GM12878 (cell line): Measurements from ENCODE around the gene TGFB1.

Experiments used
- SMC3 ChIP-seq: IDR thresholded peaks from 2 replicates; pipeline ENCODE4 v1.6.1; 2011; ENCODE audit warnings: low read length, improper control_type of control experiment, borderline replicate concordance
- TF ChIP-seq, protein P1 (sequence below): IDR thresholded peaks from 2 replicates; pipeline ENCODE4 v1.6.1; 2011; ENCODE audit warnings: low read depth, low read length, improper control_type of control experiment, borderline replicate concordance
- TF ChIP-seq, protein P2 (sequence below): IDR thresholded peaks from 2 replicates; pipeline ENCODE4 v1.6.1; 2012; ENCODE audit warnings: mild to moderate bottlenecking, low read depth, low read length
- TF ChIP-seq, protein P3 (sequence below), 3 experiments: IDR thresholded peaks in 2 of 3; conservative IDR thresholded peaks in 1 of 3; 2 replicates each; pipeline ENCODE4 v1.5.1; 2011; ENCODE audit warnings: low read depth in 3 of 3, low read length in 3 of 3, mild to moderate bottlenecking in 3 of 3, control low read depth in 2 of 3, moderate library complexity in 2 of 3, inconsistent platforms in 1 of 3, mixed read lengths in 1 of 3; ENCODE audit not compliant: control insufficient read depth in 2 of 3, insufficient read depth in 1 of 3; ENCODE audit errors: extremely low read depth in 1 of 3

DNA sequence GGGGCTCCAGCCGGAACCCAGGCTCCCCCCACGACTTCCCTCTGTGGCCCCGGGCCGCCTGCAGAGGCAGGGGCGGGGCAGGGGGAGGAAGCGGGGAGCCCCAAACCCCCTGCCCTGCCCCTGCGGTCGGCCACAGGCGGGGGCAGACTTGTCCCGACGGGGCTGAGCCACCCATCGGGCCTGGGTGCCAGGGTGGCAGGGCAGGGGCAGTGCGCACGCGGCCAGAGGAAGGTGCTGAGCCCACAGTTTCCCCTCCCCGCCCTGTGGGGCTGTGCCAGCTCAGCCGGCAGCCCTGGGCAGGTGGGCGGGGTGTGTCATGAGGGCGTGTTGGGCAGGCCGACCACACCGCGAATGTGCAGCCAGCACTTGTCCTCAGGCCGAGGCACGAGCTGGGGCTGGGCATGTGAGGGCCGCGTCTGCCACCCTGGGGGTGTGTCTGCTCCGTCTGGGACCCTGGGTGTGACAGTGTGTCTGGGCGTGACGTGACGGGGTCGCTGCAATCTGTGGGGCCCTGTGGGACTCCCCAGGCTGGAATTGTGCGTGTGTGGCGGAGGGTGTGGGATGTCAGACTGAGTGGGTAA lies 26.1 kb downstream of the TGFB1 start:
- TF ChIP-seq SMC3: no peak
- TF ChIP-seq, protein P1, sequence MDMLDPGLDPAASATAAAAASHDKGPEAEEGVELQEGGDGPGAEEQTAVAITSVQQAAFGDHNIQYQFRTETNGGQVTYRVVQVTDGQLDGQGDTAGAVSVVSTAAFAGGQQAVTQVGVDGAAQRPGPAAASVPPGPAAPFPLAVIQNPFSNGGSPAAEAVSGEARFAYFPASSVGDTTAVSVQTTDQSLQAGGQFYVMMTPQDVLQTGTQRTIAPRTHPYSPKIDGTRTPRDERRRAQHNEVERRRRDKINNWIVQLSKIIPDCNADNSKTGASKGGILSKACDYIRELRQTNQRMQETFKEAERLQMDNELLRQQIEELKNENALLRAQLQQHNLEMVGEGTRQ: no peak
- TF ChIP-seq, protein P2, sequence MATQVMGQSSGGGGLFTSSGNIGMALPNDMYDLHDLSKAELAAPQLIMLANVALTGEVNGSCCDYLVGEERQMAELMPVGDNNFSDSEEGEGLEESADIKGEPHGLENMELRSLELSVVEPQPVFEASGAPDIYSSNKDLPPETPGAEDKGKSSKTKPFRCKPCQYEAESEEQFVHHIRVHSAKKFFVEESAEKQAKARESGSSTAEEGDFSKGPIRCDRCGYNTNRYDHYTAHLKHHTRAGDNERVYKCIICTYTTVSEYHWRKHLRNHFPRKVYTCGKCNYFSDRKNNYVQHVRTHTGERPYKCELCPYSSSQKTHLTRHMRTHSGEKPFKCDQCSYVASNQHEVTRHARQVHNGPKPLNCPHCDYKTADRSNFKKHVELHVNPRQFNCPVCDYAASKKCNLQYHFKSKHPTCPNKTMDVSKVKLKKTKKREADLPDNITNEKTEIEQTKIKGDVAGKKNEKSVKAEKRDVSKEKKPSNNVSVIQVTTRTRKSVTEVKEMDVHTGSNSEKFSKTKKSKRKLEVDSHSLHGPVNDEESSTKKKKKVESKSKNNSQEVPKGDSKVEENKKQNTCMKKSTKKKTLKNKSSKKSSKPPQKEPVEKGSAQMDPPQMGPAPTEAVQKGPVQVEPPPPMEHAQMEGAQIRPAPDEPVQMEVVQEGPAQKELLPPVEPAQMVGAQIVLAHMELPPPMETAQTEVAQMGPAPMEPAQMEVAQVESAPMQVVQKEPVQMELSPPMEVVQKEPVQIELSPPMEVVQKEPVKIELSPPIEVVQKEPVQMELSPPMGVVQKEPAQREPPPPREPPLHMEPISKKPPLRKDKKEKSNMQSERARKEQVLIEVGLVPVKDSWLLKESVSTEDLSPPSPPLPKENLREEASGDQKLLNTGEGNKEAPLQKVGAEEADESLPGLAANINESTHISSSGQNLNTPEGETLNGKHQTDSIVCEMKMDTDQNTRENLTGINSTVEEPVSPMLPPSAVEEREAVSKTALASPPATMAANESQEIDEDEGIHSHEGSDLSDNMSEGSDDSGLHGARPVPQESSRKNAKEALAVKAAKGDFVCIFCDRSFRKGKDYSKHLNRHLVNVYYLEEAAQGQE: no peak
- TF ChIP-seq, protein P3, sequence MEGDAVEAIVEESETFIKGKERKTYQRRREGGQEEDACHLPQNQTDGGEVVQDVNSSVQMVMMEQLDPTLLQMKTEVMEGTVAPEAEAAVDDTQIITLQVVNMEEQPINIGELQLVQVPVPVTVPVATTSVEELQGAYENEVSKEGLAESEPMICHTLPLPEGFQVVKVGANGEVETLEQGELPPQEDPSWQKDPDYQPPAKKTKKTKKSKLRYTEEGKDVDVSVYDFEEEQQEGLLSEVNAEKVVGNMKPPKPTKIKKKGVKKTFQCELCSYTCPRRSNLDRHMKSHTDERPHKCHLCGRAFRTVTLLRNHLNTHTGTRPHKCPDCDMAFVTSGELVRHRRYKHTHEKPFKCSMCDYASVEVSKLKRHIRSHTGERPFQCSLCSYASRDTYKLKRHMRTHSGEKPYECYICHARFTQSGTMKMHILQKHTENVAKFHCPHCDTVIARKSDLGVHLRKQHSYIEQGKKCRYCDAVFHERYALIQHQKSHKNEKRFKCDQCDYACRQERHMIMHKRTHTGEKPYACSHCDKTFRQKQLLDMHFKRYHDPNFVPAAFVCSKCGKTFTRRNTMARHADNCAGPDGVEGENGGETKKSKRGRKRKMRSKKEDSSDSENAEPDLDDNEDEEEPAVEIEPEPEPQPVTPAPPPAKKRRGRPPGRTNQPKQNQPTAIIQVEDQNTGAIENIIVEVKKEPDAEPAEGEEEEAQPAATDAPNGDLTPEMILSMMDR (IDR thresholded peaks at IDR 0.05 in 2 of 3, conservative IDR thresholded peaks at IDR 0.05 in 1 of 3; ENCODE audit: control insufficient read depth in 2 of 3, extremely low read depth in 1 of 3, insufficient read depth in 1 of 3, low read depth in 3 of 3, low read length in 3 of 3): no peak
